GM12864 (cell line): ENCODE measurements around the gene R3HDM4.

ENCODE experiments used
- DNase-seq: peaks from one replicate; pipeline ENCODE4 v3.0.0-alpha.2; 2011; ENCODE audit warnings: low read depth
- H3K4me3 ChIP-seq: 2 replicates; pipeline ENCODE4 v1.5.1; 2011; ENCODE audit warnings: mild to moderate bottlenecking, low read depth, low read length, control low read depth
- TF ChIP-seq, protein P1 (sequence below): IDR thresholded peaks from 2 replicates; pipeline ENCODE4 v1.5.1; 2011; ENCODE audit warnings: low read depth, mild to moderate bottlenecking, moderate library complexity, low read length, control low read depth, inconsistent platforms; ENCODE audit errors: missing control alignments

Gene R3HDM4

DNA sequence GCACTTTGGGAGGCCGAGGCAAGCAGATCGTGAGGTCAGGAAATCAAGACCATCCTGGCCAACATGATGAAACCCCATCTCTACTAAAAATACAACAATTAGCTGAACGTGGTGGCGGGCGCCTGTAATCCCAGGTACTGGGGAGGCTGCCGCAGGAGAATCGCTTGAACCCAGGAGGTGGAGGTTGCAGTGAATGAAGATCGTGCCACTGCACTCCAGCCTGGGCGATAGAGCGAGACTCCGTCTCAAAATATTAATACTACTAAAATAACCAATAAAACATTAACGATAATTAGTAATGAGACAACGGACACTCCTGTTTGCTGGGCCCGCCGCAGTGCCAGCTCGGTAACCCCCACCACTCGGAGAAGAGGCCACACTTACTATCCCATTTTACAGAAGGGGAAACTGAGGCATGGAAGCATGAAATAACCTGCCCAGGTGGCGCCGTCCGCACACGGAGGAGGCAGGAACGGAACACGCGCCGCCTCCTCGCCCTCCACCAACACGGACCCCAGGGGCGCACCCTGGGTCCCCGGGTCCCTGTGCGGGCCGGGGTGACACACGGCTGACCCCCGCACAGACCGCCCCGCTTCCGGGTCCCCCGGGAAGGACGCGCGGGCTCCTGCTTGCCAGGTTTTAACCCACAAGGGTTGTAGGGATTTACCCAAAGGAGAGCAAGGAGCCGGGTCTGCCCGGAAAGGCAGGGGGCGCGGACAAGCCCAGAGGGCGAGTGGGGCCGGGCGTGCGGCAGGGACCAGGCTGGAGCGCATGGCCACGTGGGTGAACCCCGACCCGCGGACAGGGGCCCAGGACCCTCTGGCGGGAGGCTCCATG is 1.6 kb downstream of the R3HDM4 start:
- no peak for DNase-seq
- no peak overlapping the region; the same call in 1 of the 2 replicates for H3K4me3 ChIP-seq
- TF ChIP-seq, protein P1, sequence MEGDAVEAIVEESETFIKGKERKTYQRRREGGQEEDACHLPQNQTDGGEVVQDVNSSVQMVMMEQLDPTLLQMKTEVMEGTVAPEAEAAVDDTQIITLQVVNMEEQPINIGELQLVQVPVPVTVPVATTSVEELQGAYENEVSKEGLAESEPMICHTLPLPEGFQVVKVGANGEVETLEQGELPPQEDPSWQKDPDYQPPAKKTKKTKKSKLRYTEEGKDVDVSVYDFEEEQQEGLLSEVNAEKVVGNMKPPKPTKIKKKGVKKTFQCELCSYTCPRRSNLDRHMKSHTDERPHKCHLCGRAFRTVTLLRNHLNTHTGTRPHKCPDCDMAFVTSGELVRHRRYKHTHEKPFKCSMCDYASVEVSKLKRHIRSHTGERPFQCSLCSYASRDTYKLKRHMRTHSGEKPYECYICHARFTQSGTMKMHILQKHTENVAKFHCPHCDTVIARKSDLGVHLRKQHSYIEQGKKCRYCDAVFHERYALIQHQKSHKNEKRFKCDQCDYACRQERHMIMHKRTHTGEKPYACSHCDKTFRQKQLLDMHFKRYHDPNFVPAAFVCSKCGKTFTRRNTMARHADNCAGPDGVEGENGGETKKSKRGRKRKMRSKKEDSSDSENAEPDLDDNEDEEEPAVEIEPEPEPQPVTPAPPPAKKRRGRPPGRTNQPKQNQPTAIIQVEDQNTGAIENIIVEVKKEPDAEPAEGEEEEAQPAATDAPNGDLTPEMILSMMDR: no peak

DNA sequence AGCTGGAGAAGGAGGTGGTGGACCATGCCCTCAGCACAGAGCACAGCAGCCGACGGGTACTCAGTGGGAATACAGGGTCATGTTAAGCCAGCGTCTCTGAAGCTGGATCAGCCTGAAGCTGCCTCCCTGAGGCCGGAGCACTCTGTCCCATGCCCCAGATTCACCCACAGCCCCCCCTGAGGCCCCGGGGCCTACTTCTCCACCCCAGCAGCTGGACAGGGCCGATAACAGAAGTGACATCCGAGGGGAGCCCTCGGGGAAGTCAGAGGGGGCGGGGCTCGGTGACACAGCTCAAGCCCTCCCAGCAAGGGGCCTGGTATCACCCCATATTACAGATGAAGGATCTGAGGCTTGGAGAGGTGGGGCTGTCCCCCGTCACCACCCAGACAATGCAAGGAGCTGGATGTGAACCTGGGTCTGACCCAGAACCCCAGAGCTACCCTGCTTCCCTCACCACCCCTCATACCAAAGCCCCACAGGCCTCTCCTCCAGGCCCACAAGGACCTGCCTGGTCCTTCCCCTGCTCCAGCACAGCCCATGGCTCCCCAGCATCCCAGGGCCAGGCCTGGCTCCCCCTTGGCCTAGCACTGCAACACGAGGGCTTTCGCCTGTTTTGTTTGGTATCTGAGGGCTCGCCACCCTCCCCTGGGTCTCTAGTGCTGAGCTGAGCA is 5.7 kb downstream of the R3HDM4 start:
- no peak overlapping the region for H3K4me3 ChIP-seq
- no peak for DNase-seq
- TF ChIP-seq, protein P1: no peak

DNA sequence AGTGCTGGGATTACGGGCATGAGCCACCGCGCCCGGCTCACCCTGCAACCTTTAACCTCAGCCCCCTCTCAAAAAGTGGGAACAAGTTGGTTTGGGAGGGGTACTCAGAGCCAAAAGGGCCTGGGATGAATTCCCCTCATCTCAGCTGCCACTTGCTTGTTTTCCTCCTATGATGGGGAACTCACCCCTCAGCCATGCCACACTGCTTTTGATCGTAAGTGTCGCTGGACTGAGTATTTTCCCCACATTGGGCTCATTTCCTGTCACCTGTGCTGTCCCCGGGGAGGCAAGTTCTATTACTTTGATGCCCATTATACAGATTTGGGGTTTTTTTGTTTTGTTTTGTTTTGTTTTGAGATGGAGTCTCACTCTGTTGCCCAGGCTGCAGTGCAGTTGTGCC is 6.5 kb downstream of the R3HDM4 start:
- no peak overlapping the region for H3K4me3 ChIP-seq
- TF ChIP-seq, protein P1: no peak
- no peak for DNase-seq

DNA sequence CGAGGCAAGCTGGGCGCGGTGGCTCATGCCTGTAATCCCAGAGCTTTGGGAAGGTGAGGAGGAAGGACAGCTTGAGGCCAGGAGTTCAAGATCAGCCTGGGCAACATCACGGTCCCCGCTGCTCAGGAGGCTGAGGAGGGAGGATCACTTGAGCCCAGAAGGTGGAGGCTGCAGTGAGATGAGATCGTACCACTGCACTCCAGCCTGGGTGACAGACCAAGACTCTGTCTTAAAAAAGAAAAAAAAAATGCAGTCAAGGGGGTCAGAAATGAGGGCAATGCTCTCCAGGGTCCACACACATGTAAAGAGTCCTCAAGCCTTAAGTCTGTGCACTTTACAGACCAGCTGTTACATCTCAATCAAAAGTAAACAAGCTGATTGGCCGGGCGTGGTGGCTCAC is 8.5 kb downstream of the R3HDM4 start:
- DNase-seq: no peak
- TF ChIP-seq, protein P1: no peak
- no peak overlapping the region for H3K4me3 ChIP-seq

DNA sequence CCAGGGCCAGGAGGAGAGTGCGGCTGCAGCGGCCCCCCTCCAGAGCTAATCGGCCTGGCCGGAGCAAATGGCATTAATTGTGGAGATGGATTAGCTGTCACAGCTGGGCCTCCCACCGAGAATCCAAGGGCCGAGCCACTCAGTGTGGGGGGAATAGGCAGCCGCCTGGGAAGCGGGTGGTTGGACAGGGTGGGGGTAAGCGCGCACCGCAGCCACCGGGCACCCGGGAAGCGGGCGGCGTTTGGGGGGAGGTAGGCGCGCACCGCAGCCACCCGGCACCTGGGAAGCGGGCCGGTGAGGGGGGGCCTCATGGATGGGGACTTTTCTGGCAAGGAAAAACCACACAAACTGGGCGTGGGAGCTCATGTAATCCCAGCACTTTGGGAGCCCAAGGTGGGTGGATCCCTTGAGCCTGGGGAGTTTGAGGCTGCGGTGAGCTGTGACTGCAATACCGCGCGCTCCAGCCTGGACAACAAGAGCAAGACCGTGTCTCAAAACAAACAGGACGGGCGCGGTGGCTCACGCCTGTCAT is 9.7 kb downstream of the R3HDM4 start:
- TF ChIP-seq, protein P1: no peak
- no peak for DNase-seq
- H3K4me3 ChIP-seq: no peak overlapping the region

DNA sequence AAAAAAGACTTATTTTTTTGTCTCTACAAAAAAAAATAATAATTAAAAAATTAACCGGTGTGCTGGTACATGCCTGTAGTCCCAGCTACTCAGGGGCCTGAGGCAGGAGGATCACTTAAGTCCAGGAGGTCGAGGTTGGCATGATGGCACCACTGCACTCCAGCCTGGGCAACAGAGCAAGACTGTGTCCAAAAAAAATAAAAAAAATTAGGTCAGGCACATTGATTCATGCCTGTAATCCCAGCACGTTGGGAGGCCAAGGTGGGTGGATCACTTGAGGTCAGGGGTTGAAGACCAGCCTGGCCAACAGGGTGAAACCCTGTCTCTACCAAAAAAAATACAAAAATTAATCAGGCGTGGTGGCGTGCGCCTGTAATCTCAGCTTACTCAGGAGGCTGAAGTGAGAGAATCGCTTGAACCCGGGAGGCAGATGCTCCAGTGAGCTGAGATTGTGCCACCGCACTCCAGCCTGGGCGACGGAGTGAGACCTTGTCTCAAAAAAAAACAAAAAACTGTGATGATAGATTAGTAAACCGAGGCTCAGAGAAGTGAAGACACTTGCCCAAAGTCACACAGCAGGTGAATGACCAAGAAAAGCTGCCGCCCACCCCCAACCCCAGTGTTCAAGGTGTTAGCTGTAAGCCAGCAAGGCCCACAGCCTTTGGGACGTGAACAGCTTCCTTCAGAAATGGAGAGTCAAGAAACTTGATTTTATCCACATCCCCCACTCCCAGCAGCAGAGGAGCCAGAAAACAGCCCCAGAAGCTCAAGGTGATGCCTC is 10.4 kb downstream of the R3HDM4 start:
- no peak for DNase-seq
- TF ChIP-seq, protein P1: no peak
- H3K4me3 ChIP-seq: no peak overlapping the region
